HepG2 (cell line): Measurements from ENCODE around the gene RGMA. TPM values are rescaled to one million over a fixed set of nuclear protein-coding genes. Genes with fewer than 3 reads are reported as not detected.

Experiments used
- ERF ChIP-seq: IDR thresholded peaks from 2 replicates; pipeline ENCODE4 v1.6.1; 2018; ENCODE audit warnings: missing biosample characterization, missing genetic modification reagents
- GTF2F1 ChIP-seq: fragments of 150-350 bp; IDR thresholded peaks from 2 replicates; pipeline ENCODE4 v1.6.1; 2014; ENCODE audit warnings: low read length
- MXD3 ChIP-seq: IDR thresholded peaks from 2 replicates; pipeline ENCODE4 v1.6.1; 2016; ENCODE audit warnings: mild to moderate bottlenecking, missing biosample characterization, missing genetic modification reagents
- PRDM10 ChIP-seq: sonication (generic); formaldehyde crosslinking; IDR thresholded peaks from 2 replicates; pipeline ENCODE4 v1.4.0; 2020; ENCODE audit warnings: low read depth, missing genetic modification reagents
- SMAD1 ChIP-seq: sonication (generic); formaldehyde crosslinking; IDR thresholded peaks from 2 replicates; pipeline ENCODE4 v1.4.0; 2020; ENCODE audit warnings: missing genetic modification reagents, low read depth, mild to moderate bottlenecking, borderline replicate concordance
- SNAPC5 ChIP-seq: sonication (generic); formaldehyde crosslinking; IDR thresholded peaks from 2 replicates; pipeline ENCODE4 v1.8.1; 2023; ENCODE audit warnings: mild to moderate bottlenecking, missing genetic modification reagents, borderline replicate concordance
- XBP1 ChIP-seq: sonication (generic); formaldehyde crosslinking; IDR thresholded peaks from 2 replicates; pipeline ENCODE4 v1.5.0; 2020; ENCODE audit warnings: missing genetic modification reagents
- ZBTB2 ChIP-seq: sonication (generic); formaldehyde crosslinking; IDR thresholded peaks from 2 replicates; pipeline ENCODE4 v1.8.0; 2022; ENCODE audit warnings: low read depth, missing genetic modification reagents
- ZMAT3 ChIP-seq: sonication (generic); formaldehyde crosslinking; conservative IDR thresholded peaks from 2 replicates; pipeline ENCODE4 v1.7.0; 2021; ENCODE audit warnings: missing genetic modification reagents
- ZNF75D ChIP-seq: sonication (generic); formaldehyde crosslinking; IDR thresholded peaks from 2 replicates; pipeline ENCODE4 v1.8.1; 2023; ENCODE audit warnings: missing genetic modification reagents, mild to moderate bottlenecking, borderline replicate concordance
- polyA plus RNA-seq, 8 experiments: library from polyadenylated mRNA; depleted of rRNA in 3 of 8; stranded (reverse) in 7 of 8; unstranded in 1 of 8; fragments of >200 nt; fragmentation: Illumina TruSeq in 4 of 8; extraction: Trizol in 4 of 8; gene quantifications; 2 replicates each; pipeline versions ENCODE4 v1.2.1 to v1.2.3, GENCODE V29; 2011 to 2016; ENCODE audit warnings: low read depth in 4 of 8, missing spikeins in 1 of 8, mixed read lengths in 1 of 8; ENCODE audit not compliant: insufficient read depth in 1 of 8
- total RNA-seq, 5 experiments: library from RNA; depleted of rRNA; stranded (reverse); fragments of >200 nt; fragmentation: Illumina TruSeq; extraction: Trizol; gene quantifications; 2 replicates each; pipeline ENCODE4 v1.2.3, GENCODE V29; 2016; ENCODE audit warnings: low read depth in 1 of 5

RGMA gene
- total and polyA plus RNA-seq, 2 of the 13 experiments (the other 11 are each of a cell fraction or from before 2014, with no cell fraction given), result not detected

- TF ChIP-seq PRDM10 (CRISPR knock-in tag) (no peak), SNAPC5 (CRISPR knock-in tag) (no peak), MXD3 (no peak), SMAD1 (CRISPR knock-in tag) (no peak), ZMAT3 (no peak), ZBTB2 (CRISPR knock-in tag) (no peak), ERF (CRISPR knock-in tag) (no peak), ZNF75D (CRISPR knock-in tag) (no peak), XBP1 (CRISPR knock-in tag) (no peak), GTF2F1 (no peak)
- TF ChIP-seq, all 625 proteins: peak for 0
Observed at GRCh38 chr15:93071469-93071936, 17.5 kb downstream of the RGMA start (continued).
